Measurements from ENCODE around the gene TLL1. TPM values are rescaled to one million over a fixed set of nuclear protein-coding genes. Genes with fewer than 3 reads are reported as not detected.

The TLL1 gene
- total RNA-seq, 2 experiments from 2014 or later, result not detected

DNA sequence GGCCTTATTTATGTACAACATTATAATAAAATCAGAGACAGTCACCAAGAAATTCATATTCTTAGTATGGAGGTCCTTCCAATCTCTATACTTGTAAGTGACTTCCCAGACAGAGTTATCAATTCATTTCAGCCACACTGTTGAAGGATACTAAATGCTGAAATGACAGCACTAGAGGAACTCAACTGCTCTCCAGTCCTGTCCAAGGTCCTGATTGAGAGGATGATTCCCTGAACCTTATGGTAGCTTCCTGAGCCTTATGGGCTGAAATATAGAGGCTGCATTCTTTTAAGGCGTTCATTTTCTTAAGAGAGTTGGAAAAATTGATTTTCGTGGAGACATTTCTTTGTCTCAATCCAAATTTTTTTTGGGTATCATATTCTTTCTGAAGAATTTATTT is 205.9 kb downstream of the TLL1 start:
- DNase-seq, result no peak
- CTCF ChIA-PET, result no interaction called here
- ATAC-seq, result no peak
- Mint-ChIP-seq H3K36me3 (ENCODE audit: low read depth) (no peaks in the 10 kb centered on the region), H3K9me3 (peaks cover 5% of the 10 kb centered on the region), H3K27ac (no peak overlapping the region), H3K4me3 (no peak overlapping the region), H3K4me1 (ENCODE audit: low read depth) (no peaks in the 10 kb centered on the region), H3K27me3 (no peaks in the 10 kb centered on the region)
- intact Hi-C loops (cut with micrococcal nuclease), result no loop called here
- TF ChIP-seq, protein P1, sequence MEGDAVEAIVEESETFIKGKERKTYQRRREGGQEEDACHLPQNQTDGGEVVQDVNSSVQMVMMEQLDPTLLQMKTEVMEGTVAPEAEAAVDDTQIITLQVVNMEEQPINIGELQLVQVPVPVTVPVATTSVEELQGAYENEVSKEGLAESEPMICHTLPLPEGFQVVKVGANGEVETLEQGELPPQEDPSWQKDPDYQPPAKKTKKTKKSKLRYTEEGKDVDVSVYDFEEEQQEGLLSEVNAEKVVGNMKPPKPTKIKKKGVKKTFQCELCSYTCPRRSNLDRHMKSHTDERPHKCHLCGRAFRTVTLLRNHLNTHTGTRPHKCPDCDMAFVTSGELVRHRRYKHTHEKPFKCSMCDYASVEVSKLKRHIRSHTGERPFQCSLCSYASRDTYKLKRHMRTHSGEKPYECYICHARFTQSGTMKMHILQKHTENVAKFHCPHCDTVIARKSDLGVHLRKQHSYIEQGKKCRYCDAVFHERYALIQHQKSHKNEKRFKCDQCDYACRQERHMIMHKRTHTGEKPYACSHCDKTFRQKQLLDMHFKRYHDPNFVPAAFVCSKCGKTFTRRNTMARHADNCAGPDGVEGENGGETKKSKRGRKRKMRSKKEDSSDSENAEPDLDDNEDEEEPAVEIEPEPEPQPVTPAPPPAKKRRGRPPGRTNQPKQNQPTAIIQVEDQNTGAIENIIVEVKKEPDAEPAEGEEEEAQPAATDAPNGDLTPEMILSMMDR (IDR thresholded peaks at IDR 0.05), result no peak
- POLR2A ChIA-PET, result no interaction called here

GRCh38 chr4:166087569-166087968 is 214.5 kb downstream of the TLL1 start:
- H3K27ac Mint-ChIP-seq, result no peak overlapping the region
- ATAC-seq (no peak), DNase-seq (no peak)
- intact Hi-C loops (cut with micrococcal nuclease), result no loop called here
- H3K4me1 Mint-ChIP-seq (ENCODE audit: low read depth), result no peaks in the 10 kb centered on the region
- TF ChIP-seq, protein P1 (IDR thresholded peaks at IDR 0.05), result no peak
- no peak overlapping the region for H3K4me3 Mint-ChIP-seq
- POLR2A ChIA-PET, result no interaction called here
- no peaks in the 10 kb centered on the region for H3K27me3 Mint-ChIP-seq
- H3K36me3 Mint-ChIP-seq (ENCODE audit: low read depth), result no peaks in the 10 kb centered on the region
- CTCF ChIA-PET, result interaction anchor here (0.8 to 3.1 kb wide), 3 partner anchors 551 to 594 kb away, joined by 3 to 14 read pairs (median 3); no protein-coding TSS in a partner anchor
- H3K9me3 Mint-ChIP-seq, result no peaks in the 10 kb centered on the region

- CTCF ChIA-PET, result interaction anchor here (0.9 to 3.1 kb wide), 4 partner anchors 552 to 595 kb away, joined by 3 to 14 read pairs (median 4); no protein-coding TSS in a partner anchor
- no peak overlapping the region for H3K27ac Mint-ChIP-seq
- no peaks in the 10 kb centered on the region for H3K36me3 Mint-ChIP-seq (ENCODE audit: low read depth)
Observed at GRCh38 chr4:166088576-166088975, 215.5 kb downstream of the TLL1 start.

GRCh38 chr4:166091146-166091545 is 218.1 kb downstream of the TLL1 start:
- no peak for ATAC-seq
- no peaks in the 10 kb centered on the region for H3K36me3 Mint-ChIP-seq (ENCODE audit: low read depth)
- TF ChIP-seq, protein P1 (IDR thresholded peaks at IDR 0.05), result no peak
- no peaks in the 10 kb centered on the region for H3K4me1 Mint-ChIP-seq (ENCODE audit: low read depth)
- ChIA-PET CTCF (interaction anchor here (1.1 to 2.6 kb wide), 4 partner anchors 555 to 602 kb away, joined by 3 to 15 read pairs (median 6); no protein-coding TSS in a partner anchor), POLR2A (no interaction called here)
- H3K27ac Mint-ChIP-seq, result no peak overlapping the region
- no peaks in the 10 kb centered on the region for H3K27me3 Mint-ChIP-seq
- no peak for DNase-seq
- intact Hi-C loops (cut with micrococcal nuclease), result loop anchor here (5.0 kb wide), 1 partner anchor 599 kb away; no protein-coding TSS in a partner anchor
- H3K9me3 Mint-ChIP-seq, result no peaks in the 10 kb centered on the region
- no peak overlapping the region for H3K4me3 Mint-ChIP-seq

More at GRCh38 chr4:166088576-166088975, 215.5 kb downstream of the TLL1 start:
- intact Hi-C loops (cut with micrococcal nuclease), result no loop called here
- ATAC-seq (no peak), DNase-seq (no peak)
- H3K9me3 Mint-ChIP-seq, result no peaks in the 10 kb centered on the region
- H3K27me3 Mint-ChIP-seq, result no peaks in the 10 kb centered on the region
- POLR2A ChIA-PET, result no interaction called here
- H3K4me1 Mint-ChIP-seq (ENCODE audit: low read depth), result no peaks in the 10 kb centered on the region
- H3K4me3 Mint-ChIP-seq, result no peak overlapping the region
- TF ChIP-seq, protein P1 (IDR thresholded peaks at IDR 0.05), result no peak

- no peaks in the 10 kb centered on the region for H3K9me3 Mint-ChIP-seq
- no peak for DNase-seq
- ChIA-PET POLR2A (no interaction called here), CTCF (interaction anchor here (0.8 to 2.6 kb wide), 6 partner anchors 16 to 602 kb away, joined by 3 to 15 read pairs (median 4); no protein-coding TSS in a partner anchor)
- H3K27me3 Mint-ChIP-seq, result no peaks in the 10 kb centered on the region
- H3K4me1 Mint-ChIP-seq (ENCODE audit: low read depth), result no peaks in the 10 kb centered on the region
- no peaks in the 10 kb centered on the region for H3K36me3 Mint-ChIP-seq (ENCODE audit: low read depth)
- H3K4me3 Mint-ChIP-seq, result no peak overlapping the region
- intact Hi-C loops (cut with micrococcal nuclease), result loop anchor here (1.0 to 5.0 kb wide), 2 partner anchors 555 to 600 kb away; no protein-coding TSS in a partner anchor
- TF ChIP-seq, protein P1 (IDR thresholded peaks at IDR 0.05), result peak; percentile 69
- no peak for ATAC-seq
- no peak overlapping the region for H3K27ac Mint-ChIP-seq
Observed at GRCh38 chr4:166091912-166092510, 219.0 kb downstream of the TLL1 start.
